HCT116 (cell line): ENCODE measurements around the gene ALX3. TPM values are rescaled to one million over a fixed set of nuclear protein-coding genes. Genes with fewer than 3 reads are reported as not detected.

Experiments used
- ATAC-seq: fragments of 200-7000 bp; cut with Tn5 transposase; 2 replicates; pipeline ENCODE4 v1.9.1; 2020; ENCODE audit warnings: mild to moderate bottlenecking, moderate library complexity
- BruUV-seq: library from RNA; stranded (reverse); fragments of 400-500 nt; replicated peaks from 2 replicates; lab custom pipeline; 2021; lab: Mats Ljungman, UMichigan
- CTCF ChIA-PET: fragments of 300-600 bp; sonication (Branson Sonifier 250); formaldehyde crosslinking; loops from one replicate; lab custom pipeline; 2021; ENCODE audit warnings: antibody characterized with exemption; lab: Charles Lee
- POLR2A ChIA-PET: fragments of 300-600, 350-600 bp; sonication (Branson Sonifier 250); formaldehyde crosslinking; loops from one replicate; lab custom pipeline; 2021; ENCODE audit warnings: antibody characterized with exemption; lab: Charles Lee
- RAD21 ChIA-PET, 2 experiments: fragments of 300-600 bp; sonication (Branson Sonifier 250); formaldehyde crosslinking; loops; one replicate each; lab custom pipeline; 2023; ENCODE audit warnings: low total read pairs in 2 of 2; ENCODE audit not compliant: uncharacterized antibody in 2 of 2, unreplicated experiment in 2 of 2, low non-redundant PET in 1 of 2; lab: Charles Lee
- DNase-seq: peaks from one replicate; pipeline ENCODE4 v3.0.0-alpha.2; 2010; ENCODE audit warnings: low read depth, low spot score
- H2AFZ ChIP-seq: fragments of 200-600 bp; shearing (Covaris generic), sonication (generic); 2 replicates; pipeline ENCODE4 v1.6.1; 2017; ENCODE audit warnings: low read depth, mixed run types, mixed read lengths, antibody characterized with exemption, low read length; ENCODE audit not compliant: poor library complexity, severe bottlenecking
- H3K27ac ChIP-seq: 2 replicates; pipeline ENCODE4 v1.5.1; 2012; ENCODE audit warnings: low read depth, low read length
- H3K27me3 ChIP-seq: fragments of 200-600 bp; sonication (generic); 2 replicates; pipeline ENCODE4 v1.6.1; 2016; ENCODE audit warnings: mixed run types, low read length, mixed read lengths; ENCODE audit not compliant: insufficient read depth
- H3K36me3 ChIP-seq, 2 experiments: fragments of 200-500 bp in 1 of 2; fragments of 200-600 bp in 1 of 2; sonication (Bioruptor generic) in 1 of 2; sonication (generic) in 1 of 2; 2 replicates each; pipeline versions ENCODE4 v1.5.1 to v1.6.1; 2014 to 2016; ENCODE audit warnings: low read length in 2 of 2, inconsistent platforms in 1 of 2, mixed read lengths in 1 of 2, mixed run types in 1 of 2; ENCODE audit not compliant: insufficient read depth in 2 of 2, control insufficient read depth in 1 of 2
- H3K4me1 ChIP-seq, 2 experiments: fragments of 200-600 bp in 1 of 2; sonication (generic) in 1 of 2; 2 replicates each; pipeline versions ENCODE4 v1.5.1 to v1.6.1; 2012 to 2017; ENCODE audit warnings: low read length in 2 of 2, inconsistent platforms in 1 of 2, mild to moderate bottlenecking in 1 of 2, mixed read lengths in 1 of 2, mixed run types in 1 of 2, moderate library complexity in 1 of 2; ENCODE audit not compliant: insufficient read depth in 2 of 2, control insufficient read depth in 1 of 2
- H3K4me2 ChIP-seq: fragments of 200-600 bp; sonication (generic); 2 replicates; pipeline ENCODE4 v1.6.1; 2017; ENCODE audit warnings: mixed run types, low read length, mixed read lengths
- H3K4me3 ChIP-seq, 2 experiments: fragments of 200-600 bp in 1 of 2; sonication (generic) in 1 of 2; replicated peaks in 1 of 2; 2 replicates each; pipeline ENCODE4 v1.5.1; 2011 to 2016; ENCODE audit warnings: low read length in 2 of 2, control low read depth in 1 of 2, low read depth in 1 of 2, mild to moderate bottlenecking in 1 of 2, mixed read lengths in 1 of 2, mixed run types in 1 of 2
- H3K79me2 ChIP-seq: fragments of 200-600 bp; sonication (generic); 2 replicates; pipeline ENCODE4 v1.6.1; 2017; ENCODE audit warnings: mild to moderate bottlenecking, mixed run types, low read length, moderate library complexity, mixed read lengths; ENCODE audit not compliant: insufficient read depth
- H3K9ac ChIP-seq: fragments of 200-600 bp; sonication (generic); 2 replicates; pipeline ENCODE4 v1.6.1; 2016; ENCODE audit warnings: low read length, mixed read lengths
- H3K9me2 ChIP-seq: fragments of 200-600 bp; sonication (generic), shearing (Covaris generic); 2 replicates; pipeline ENCODE4 v1.6.1; 2017; ENCODE audit warnings: mixed run types, mild to moderate bottlenecking, moderate library complexity; ENCODE audit not compliant: insufficient read depth
- H3K9me3 ChIP-seq, 2 experiments: fragments of 200-500 bp in 1 of 2; fragments of 200-600 bp in 1 of 2; sonication (Bioruptor generic) in 1 of 2; sonication (generic) in 1 of 2; 2 replicates each; pipeline ENCODE4 v1.6.1; 2014 to 2017; ENCODE audit warnings: low read length in 2 of 2, mixed read lengths in 2 of 2, inconsistent platforms in 1 of 2, low read depth in 1 of 2, mild to moderate bottlenecking in 1 of 2, mixed run types in 1 of 2, moderate library complexity in 1 of 2; ENCODE audit not compliant: control insufficient read depth in 1 of 2, insufficient read depth in 1 of 2
- H4K20me1 ChIP-seq: fragments of 200-600 bp; sonication (generic), shearing (Covaris generic); 2 replicates; pipeline ENCODE4 v1.6.1; 2017; ENCODE audit warnings: mixed run types, mild to moderate bottlenecking, moderate library complexity; ENCODE audit not compliant: insufficient read depth
- ATF3 ChIP-seq: IDR thresholded peaks from 2 replicates; pipeline ENCODE4 v1.6.1; 2012
- CBX3 ChIP-seq: IDR thresholded peaks from 2 replicates; pipeline ENCODE4 v1.6.1; 2012; ENCODE audit warnings: low read depth
- CEBPB ChIP-seq: IDR thresholded peaks from 2 replicates; pipeline ENCODE4 v1.6.1; 2012; ENCODE audit warnings: low read depth
- ELF1 ChIP-seq: IDR thresholded peaks from 2 replicates; pipeline ENCODE4 v1.6.1; 2012; ENCODE audit warnings: low read depth, borderline replicate concordance
- EZH2 ChIP-seq: fragments of 200-600 bp; sonication (generic); IDR thresholded peaks from 2 replicates; pipeline ENCODE4 v1.6.1; 2017; ENCODE audit warnings: antibody characterized with exemption, mixed run types
- EZH2phosphoT487 ChIP-seq: fragments of 200-600 bp; IDR thresholded peaks from 2 replicates; pipeline ENCODE4 v1.6.1; 2018; ENCODE audit warnings: antibody characterized with exemption, borderline replicate concordance
- JUND ChIP-seq: IDR thresholded peaks from 2 replicates; pipeline ENCODE4 v1.6.1; 2012
- MAX ChIP-seq: IDR thresholded peaks from 2 replicates; pipeline ENCODE4 v1.6.1; 2012
- RAD21 ChIP-seq: IDR thresholded peaks from 2 replicates; pipeline ENCODE4 v1.6.1; 2012; ENCODE audit warnings: low read depth, mild to moderate bottlenecking
- REST ChIP-seq: IDR thresholded peaks from 2 replicates; pipeline ENCODE4 v1.6.1; 2012; ENCODE audit warnings: low read depth
- SIN3A ChIP-seq: IDR thresholded peaks from 2 replicates; pipeline ENCODE4 v1.6.1; 2012; ENCODE audit warnings: low read depth
- SP1 ChIP-seq: IDR thresholded peaks from 2 replicates; pipeline ENCODE4 v1.6.1; 2012; ENCODE audit warnings: low read depth
- SRF ChIP-seq: IDR thresholded peaks from 2 replicates; pipeline ENCODE4 v1.6.1; 2012; ENCODE audit warnings: low read depth
- TCF7L2 ChIP-seq: IDR thresholded peaks from 2 replicates; pipeline ENCODE4 v1.7.0; 2011; ENCODE audit warnings: borderline replicate concordance, inconsistent platforms; ENCODE audit not compliant: insufficient read depth, insufficient read length; ENCODE audit errors: extremely low read depth
- YY1 ChIP-seq: IDR thresholded peaks from 2 replicates; pipeline ENCODE4 v1.6.1; 2011; ENCODE audit warnings: low read length, low read depth, moderate library complexity, mild to moderate bottlenecking; ENCODE audit not compliant: insufficient replicate concordance; ENCODE audit errors: extremely low read depth
- ZFX ChIP-seq: fragments of 450-650 bp; IDR thresholded peaks from 2 replicates; pipeline ENCODE4 v1.6.1; 2017
- ZNF274 ChIP-seq: fragments of 200-500 bp; sonication (Bioruptor generic); IDR thresholded peaks from 2 replicates; pipeline ENCODE4 v1.6.1; 2014; ENCODE audit warnings: mild to moderate bottlenecking, low read depth, low read length, inconsistent platforms
- intact Hi-C: fragments of 100-400 bp; cut with micrococcal nuclease; formaldehyde crosslinking; loops from 2 replicates; pipeline ENCODE4 v1.10.0; 2022
- total RNA-seq: library from RNA; stranded (reverse); gene quantifications from one replicate; pipeline ENCODE4 v1.2.1, GENCODE V29; 2021; ENCODE audit not compliant: unreplicated experiment

The ALX3 gene
- total RNA-seq, 1 experiment from 2014 or later, result not detected

GRCh38 chr1:110084227-110085078 is 14.0 kb upstream of the ALX3 start:
- no peak for DNase-seq
- no peak for ATAC-seq
- H3K4me1 ChIP-seq, result no peaks in the 10 kb centered on the region
- H3K79me2 ChIP-seq, result no peaks in the 10 kb centered on the region
- BruUV-seq, result no TSS peak
- no peak overlapping the region for H3K9ac ChIP-seq
- TF ChIP-seq CBX3, result no peak
- TF ChIP-seq REST, result no peak
- TF ChIP-seq CEBPB, result no peak
- TF ChIP-seq ATF3, result no peak
- no peak for TF ChIP-seq RAD21
- TF ChIP-seq ELF1, result no peak
- TF ChIP-seq JUND, result no peak
- TF ChIP-seq SRF, result no peak
- no peak for TF ChIP-seq SP1
- TF ChIP-seq ZNF274, result no peak
- no peak for TF ChIP-seq EZH2phosphoT487
- no peak for TF ChIP-seq ZFX
- TF ChIP-seq EZH2, result no peak
- TF ChIP-seq TCF7L2, result no peak
- TF ChIP-seq MAX, result no peak
- TF ChIP-seq SIN3A, result no peak
- TF ChIP-seq YY1, result no peak
- H2AFZ ChIP-seq, result no peak overlapping the region
- no peaks in the 10 kb centered on the region for H3K27me3 ChIP-seq
- no peak overlapping the region for H3K27ac ChIP-seq
- intact Hi-C loops, result no loop called here
- RAD21 ChIA-PET, result no interaction called here
- no peaks in the 10 kb centered on the region for H4K20me1 ChIP-seq
- H3K36me3 ChIP-seq, result no peaks in the 10 kb centered on the region
- CTCF ChIA-PET, result no interaction called here
- no peak overlapping the region for H3K4me3 ChIP-seq
- POLR2A ChIA-PET, result no interaction called here
- H3K9me2 ChIP-seq, result no peaks in the 10 kb centered on the region
- no peak overlapping the region for H3K4me2 ChIP-seq
- H3K9me3 ChIP-seq, result no peaks in the 10 kb centered on the region
